DND-41 (cell line): ENCODE results near the gene CHMP2A.

ENCODE experiments used
- ATAC-seq: fragments of 200-7000 bp; cut with Tn5 transposase; 3 replicates; pipeline ENCODE4 v1.9.1; 2021; ENCODE audit warnings: low read depth; ENCODE audit not compliant: insufficient read depth
- DNase-seq: peaks from one replicate; pipeline ENCODE4 v3.0.0-alpha.2; 2020
- H2AFZ ChIP-seq: 2 replicates; pipeline ENCODE4 v1.6.0; 2012; ENCODE audit warnings: low read depth, low read length
- H3K27ac ChIP-seq: 2 replicates; pipeline ENCODE4 v1.5.1; 2012; ENCODE audit warnings: low read length, inconsistent platforms
- H3K27me3 ChIP-seq: fragments of 200-600 bp; sonication (generic); 2 replicates; pipeline ENCODE4 v1.6.0; 2012; ENCODE audit warnings: low read length, mild to moderate bottlenecking, inconsistent platforms; ENCODE audit not compliant: insufficient read depth, poor library complexity
- H3K36me3 ChIP-seq: 2 replicates; pipeline ENCODE4 v1.5.1; 2012; ENCODE audit warnings: low read length, inconsistent platforms; ENCODE audit not compliant: insufficient read depth
- H3K4me1 ChIP-seq: 2 replicates; pipeline ENCODE4 v1.5.1; 2012; ENCODE audit warnings: mild to moderate bottlenecking, low read length; ENCODE audit not compliant: insufficient read depth
- H3K4me2 ChIP-seq: 2 replicates; pipeline ENCODE4 v1.6.0; 2012; ENCODE audit warnings: mild to moderate bottlenecking, moderate library complexity, low read length, inconsistent platforms; ENCODE audit not compliant: insufficient read depth
- H3K4me3 ChIP-seq, 2 experiments: fragments of 200-600 bp in 1 of 2; shearing (Covaris generic) in 1 of 2; 2 replicates each; pipeline ENCODE4 v1.5.1; 2012 to 2016; ENCODE audit warnings: inconsistent platforms in 2 of 2, low read length in 2 of 2, mild to moderate bottlenecking in 2 of 2, low read depth in 1 of 2, moderate library complexity in 1 of 2
- H3K79me2 ChIP-seq: 2 replicates; pipeline ENCODE4 v1.6.0; 2012; ENCODE audit warnings: low read length, inconsistent platforms; ENCODE audit not compliant: insufficient read depth
- H3K9ac ChIP-seq: 2 replicates; pipeline ENCODE4 v1.6.0; 2012; ENCODE audit warnings: low read depth, mild to moderate bottlenecking, inconsistent platforms, low read length, moderate library complexity
- H3K9me3 ChIP-seq: 2 replicates; pipeline ENCODE4 v1.5.1; 2012; ENCODE audit warnings: low read length, moderate library complexity, mild to moderate bottlenecking, inconsistent platforms; ENCODE audit not compliant: insufficient read depth, severe bottlenecking
- H4K20me1 ChIP-seq: 2 replicates; pipeline ENCODE4 v1.6.0; 2012; ENCODE audit warnings: low read length; ENCODE audit not compliant: insufficient read depth
- EZH2 ChIP-seq: IDR thresholded peaks from 3 replicates; pipeline ENCODE4 v1.6.1; 2012; ENCODE audit warnings: borderline replicate concordance, low read depth, mild to moderate bottlenecking, moderate library complexity, low read length, inconsistent platforms; ENCODE audit not compliant: severe bottlenecking
- TF ChIP-seq, protein P1 (sequence below): IDR thresholded peaks from 2 replicates; pipeline ENCODE4 v1.5.1; 2012; ENCODE audit warnings: borderline replicate concordance, low read length, moderate library complexity, mild to moderate bottlenecking; ENCODE audit not compliant: poor library complexity, severe bottlenecking; ENCODE audit errors: extremely low read depth

Gene CHMP2A

DNA sequence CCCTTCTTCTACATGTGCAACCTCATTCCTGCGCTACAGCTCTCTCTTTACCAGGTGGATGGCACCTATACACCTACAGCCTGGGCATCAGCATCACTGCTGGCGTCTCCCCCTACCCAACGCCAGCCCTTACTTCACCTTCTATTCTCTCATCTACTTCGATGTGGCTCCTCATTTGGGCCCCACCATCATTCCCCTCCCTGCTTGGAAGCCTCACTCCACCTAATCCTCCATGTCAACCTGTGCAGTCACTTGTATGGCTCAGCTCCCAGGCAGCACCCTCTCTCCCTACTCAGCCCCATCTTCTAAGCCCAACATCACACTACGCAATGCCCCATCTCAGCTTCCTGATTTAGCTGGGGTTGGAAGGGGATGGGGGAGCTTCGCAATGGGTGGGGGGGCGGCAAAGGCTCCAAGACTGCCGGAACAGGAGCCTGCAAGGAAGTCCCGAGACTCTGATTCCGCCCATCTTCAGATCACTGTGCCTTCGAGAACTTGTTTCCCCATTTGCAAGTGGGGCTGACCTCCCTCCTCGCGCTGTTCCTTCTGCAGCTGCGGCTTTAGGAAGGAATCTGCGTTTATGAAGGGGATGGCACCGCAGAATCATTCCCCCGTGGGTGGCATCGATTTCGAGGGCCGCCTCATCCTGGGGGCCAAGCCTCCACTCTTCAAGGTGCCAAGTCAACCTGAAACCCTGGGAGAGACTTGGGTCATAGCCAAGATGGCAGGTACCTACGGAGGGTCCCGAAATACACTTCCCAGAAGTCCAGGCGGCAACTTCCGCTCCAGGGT lies 17.3 kb upstream of the CHMP2A start:
- peak overlapping the region; percentile 78 for H2AFZ ChIP-seq
- peaks cover 35% of the 10 kb centered on the region for H3K4me1 ChIP-seq
- H3K36me3 ChIP-seq = peaks cover 29% of the 10 kb centered on the region
- H3K79me2 ChIP-seq = peaks cover 19% of the 10 kb centered on the region
- peak overlapping the region; percentile 93 for H3K27ac ChIP-seq
- TF ChIP-seq, protein P1, sequence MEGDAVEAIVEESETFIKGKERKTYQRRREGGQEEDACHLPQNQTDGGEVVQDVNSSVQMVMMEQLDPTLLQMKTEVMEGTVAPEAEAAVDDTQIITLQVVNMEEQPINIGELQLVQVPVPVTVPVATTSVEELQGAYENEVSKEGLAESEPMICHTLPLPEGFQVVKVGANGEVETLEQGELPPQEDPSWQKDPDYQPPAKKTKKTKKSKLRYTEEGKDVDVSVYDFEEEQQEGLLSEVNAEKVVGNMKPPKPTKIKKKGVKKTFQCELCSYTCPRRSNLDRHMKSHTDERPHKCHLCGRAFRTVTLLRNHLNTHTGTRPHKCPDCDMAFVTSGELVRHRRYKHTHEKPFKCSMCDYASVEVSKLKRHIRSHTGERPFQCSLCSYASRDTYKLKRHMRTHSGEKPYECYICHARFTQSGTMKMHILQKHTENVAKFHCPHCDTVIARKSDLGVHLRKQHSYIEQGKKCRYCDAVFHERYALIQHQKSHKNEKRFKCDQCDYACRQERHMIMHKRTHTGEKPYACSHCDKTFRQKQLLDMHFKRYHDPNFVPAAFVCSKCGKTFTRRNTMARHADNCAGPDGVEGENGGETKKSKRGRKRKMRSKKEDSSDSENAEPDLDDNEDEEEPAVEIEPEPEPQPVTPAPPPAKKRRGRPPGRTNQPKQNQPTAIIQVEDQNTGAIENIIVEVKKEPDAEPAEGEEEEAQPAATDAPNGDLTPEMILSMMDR = no peak
- no peak for TF ChIP-seq EZH2
- H3K9ac ChIP-seq = peak overlapping the region; percentile 63
- peak overlapping the region; percentile 18 to 68; a peak in 3 of 4 replicates for H3K4me3 ChIP-seq
- H3K9me3 ChIP-seq = no peaks in the 10 kb centered on the region
- H3K4me2 ChIP-seq = peak overlapping the region; percentile 79
- no peaks in the 10 kb centered on the region for H3K27me3 ChIP-seq
- H4K20me1 ChIP-seq = 0 out of 2 replicates have a peak, but pooled peaks cover 4% of the 10 kb centered on the region
- no peak for DNase-seq
- no peak for ATAC-seq

DNA sequence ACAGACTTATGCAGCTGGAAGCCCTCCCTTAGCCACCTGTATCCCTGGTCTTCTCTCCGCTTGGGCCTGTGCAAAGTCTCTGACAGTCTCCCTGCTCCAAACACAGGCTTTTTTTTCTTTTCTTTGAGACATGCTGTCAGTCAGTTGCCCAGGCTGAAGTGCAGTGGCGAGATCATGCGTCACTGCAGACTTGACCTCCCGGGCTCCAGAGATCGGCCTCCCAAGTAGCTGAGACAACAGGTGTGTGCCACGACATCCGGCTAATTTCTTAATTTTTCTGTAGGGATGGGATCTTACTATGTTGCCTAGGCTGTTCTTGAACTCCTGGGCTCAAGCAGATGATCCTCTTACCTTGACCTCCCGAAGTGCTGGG lies 16.7 kb upstream of the CHMP2A start:
- Histone ChIP-seq H3K4me3 (peak overlapping the region in 1 of 2 experiments; percentile 68; a peak in 1 of 4 replicates), H3K27ac (no peak overlapping the region), H3K4me2 (peak overlapping the region; percentile 79), H3K9me3 (no peaks in the 10 kb centered on the region), H3K36me3 (peaks cover 33% of the 10 kb centered on the region), H3K79me2 (peaks cover 19% of the 10 kb centered on the region), H4K20me1 (0 out of 2 replicates have a peak, but pooled peaks cover 5% of the 10 kb centered on the region), H3K9ac (no peak overlapping the region), H3K27me3 (no peaks in the 10 kb centered on the region), H2AFZ (no peak overlapping the region), H3K4me1 (peaks cover 35% of the 10 kb centered on the region)
- DNase-seq (peak; percentile 3), ATAC-seq (no peak)
- no peak for TF ChIP-seq EZH2
- TF ChIP-seq, protein P1 = no peak

DNA sequence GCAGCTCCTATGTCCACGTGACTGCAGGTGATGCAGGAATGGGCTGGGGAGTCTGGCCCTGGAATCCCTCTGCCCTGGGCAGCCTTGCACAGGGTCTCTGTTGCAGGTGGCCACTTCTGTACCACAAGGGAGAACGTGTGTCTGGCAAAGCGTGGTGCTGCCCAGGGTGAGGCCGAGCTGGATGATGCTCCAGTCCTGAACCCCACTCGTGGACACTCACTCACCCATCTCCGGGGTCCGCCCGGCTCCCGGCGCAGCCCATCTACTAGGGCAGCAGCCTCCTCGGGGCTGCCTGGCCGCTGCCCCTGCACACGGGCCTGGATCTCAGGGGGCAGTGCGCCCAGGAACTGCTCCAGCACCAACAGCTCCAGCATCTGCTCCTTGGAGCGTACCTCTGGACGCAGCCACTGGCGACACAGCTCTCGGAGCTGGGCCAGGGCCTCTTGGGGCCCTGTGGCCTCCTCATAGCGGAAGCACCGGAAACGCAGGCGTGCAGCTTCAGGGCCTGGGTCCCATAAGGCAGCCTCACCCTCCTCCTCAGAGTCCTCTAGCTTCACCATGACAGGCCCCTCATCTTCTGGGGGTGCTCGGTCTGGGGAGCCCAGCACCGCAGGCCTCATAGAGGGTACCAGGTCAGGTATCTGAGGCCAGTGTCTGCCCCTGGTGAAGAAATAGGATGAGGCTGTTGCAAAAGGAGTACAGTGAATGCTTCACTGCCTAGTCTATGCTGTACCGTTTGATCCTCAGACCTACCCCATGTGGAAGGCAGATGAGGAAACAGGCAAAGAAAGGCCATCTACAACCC lies 16.1 kb upstream of the CHMP2A start:
- no peaks in the 10 kb centered on the region for H3K9me3 ChIP-seq
- H3K4me1 ChIP-seq = peaks cover 33% of the 10 kb centered on the region
- H3K27me3 ChIP-seq = no peaks in the 10 kb centered on the region
- no peak overlapping the region for H3K4me3 ChIP-seq
- no peak overlapping the region for H3K9ac ChIP-seq
- 0 out of 2 replicates have a peak, but pooled peaks cover 5% of the 10 kb centered on the region for H4K20me1 ChIP-seq
- no peak overlapping the region for H2AFZ ChIP-seq
- ATAC-seq = no peak
- no peak for TF ChIP-seq EZH2
- TF ChIP-seq, protein P1 = no peak
- peaks cover 18% of the 10 kb centered on the region for H3K79me2 ChIP-seq
- DNase-seq = peak; percentile 4
- H3K4me2 ChIP-seq = peak overlapping the region; percentile 79; the same call in 1 of the 2 replicates
- peaks cover 33% of the 10 kb centered on the region for H3K36me3 ChIP-seq
- no peak overlapping the region for H3K27ac ChIP-seq
